Measurements from ENCODE around the gene ZNF462. TPM values are rescaled to one million over a fixed set of nuclear protein-coding genes. Genes with fewer than 3 reads are reported as not detected.
A peak's percentile ranks its signal among the peaks of the same experiment; 100 is the strongest.

ZNF462 gene
- total RNA-seq, 1 donor = 9.8 TPM

DNA sequence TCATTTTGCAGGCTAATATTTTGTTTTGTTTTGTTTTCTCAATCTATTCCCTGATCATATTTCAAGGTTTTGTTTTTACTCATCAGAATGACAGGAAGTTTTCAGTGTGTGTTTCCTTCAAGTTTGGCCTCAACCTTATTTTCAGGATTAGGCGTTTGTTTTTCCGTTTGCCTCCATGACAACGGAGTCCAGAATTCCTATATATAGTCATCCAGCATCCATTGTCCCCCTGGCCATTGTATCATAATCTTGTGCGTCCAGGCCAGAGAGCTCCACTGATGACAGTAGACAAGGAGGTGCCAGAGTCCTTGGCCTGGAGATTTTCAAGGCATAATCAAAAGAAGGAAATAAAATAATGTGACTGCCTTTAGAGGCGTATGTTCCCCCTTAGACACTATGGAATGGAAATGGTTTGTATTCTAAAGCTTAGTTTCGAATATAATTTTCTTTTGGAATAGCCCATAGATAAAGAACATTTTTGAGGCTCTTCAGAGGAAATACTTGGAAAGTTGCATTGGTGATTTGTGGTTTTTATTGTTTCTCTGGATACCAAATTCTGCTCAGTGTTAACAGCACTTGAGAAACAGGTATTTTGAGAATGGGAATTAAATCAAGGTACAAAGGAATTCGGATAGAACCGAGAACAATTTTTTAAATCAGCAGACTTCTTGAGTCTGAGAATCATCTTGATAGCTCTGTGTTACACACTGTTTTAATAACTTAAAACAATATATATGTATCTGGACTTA, 99.8 kb downstream of the ZNF462 start:
- no peaks in the 10 kb centered on the region for H3K36me3 ChIP-seq (ENCODE audit: insufficient read depth, low read length)
- TF ChIP-seq, protein P1, sequence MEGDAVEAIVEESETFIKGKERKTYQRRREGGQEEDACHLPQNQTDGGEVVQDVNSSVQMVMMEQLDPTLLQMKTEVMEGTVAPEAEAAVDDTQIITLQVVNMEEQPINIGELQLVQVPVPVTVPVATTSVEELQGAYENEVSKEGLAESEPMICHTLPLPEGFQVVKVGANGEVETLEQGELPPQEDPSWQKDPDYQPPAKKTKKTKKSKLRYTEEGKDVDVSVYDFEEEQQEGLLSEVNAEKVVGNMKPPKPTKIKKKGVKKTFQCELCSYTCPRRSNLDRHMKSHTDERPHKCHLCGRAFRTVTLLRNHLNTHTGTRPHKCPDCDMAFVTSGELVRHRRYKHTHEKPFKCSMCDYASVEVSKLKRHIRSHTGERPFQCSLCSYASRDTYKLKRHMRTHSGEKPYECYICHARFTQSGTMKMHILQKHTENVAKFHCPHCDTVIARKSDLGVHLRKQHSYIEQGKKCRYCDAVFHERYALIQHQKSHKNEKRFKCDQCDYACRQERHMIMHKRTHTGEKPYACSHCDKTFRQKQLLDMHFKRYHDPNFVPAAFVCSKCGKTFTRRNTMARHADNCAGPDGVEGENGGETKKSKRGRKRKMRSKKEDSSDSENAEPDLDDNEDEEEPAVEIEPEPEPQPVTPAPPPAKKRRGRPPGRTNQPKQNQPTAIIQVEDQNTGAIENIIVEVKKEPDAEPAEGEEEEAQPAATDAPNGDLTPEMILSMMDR (IDR thresholded peaks at IDR 0.05; ENCODE audit: extremely low read depth, low read depth, low read length) = no peak
- peak overlapping the region; percentile 8 for H3K4me2 ChIP-seq (ENCODE audit: insufficient read depth, low read length)
- H3K9me3 ChIP-seq (ENCODE audit: low read depth, low read length) = no peaks in the 10 kb centered on the region
- no peaks in the 10 kb centered on the region for H3K79me2 ChIP-seq (ENCODE audit: insufficient read depth, low read length)
- no peak for DNase-seq (ENCODE audit: insufficient read length, low spot score, missing footprints)
- H3K27me3 ChIP-seq (ENCODE audit: insufficient read depth, low read length) = no peaks in the 10 kb centered on the region
- peaks cover 34% of the 10 kb centered on the region for H3K4me1 ChIP-seq (ENCODE audit: insufficient read depth, low read length)
- no peaks in the 10 kb centered on the region for H4K20me1 ChIP-seq (ENCODE audit: insufficient read depth, low read length)
- H2AFZ ChIP-seq (ENCODE audit: low read length) = no peak overlapping the region
- H3K4me3 ChIP-seq (ENCODE audit: insufficient read depth, low read length) = no peak overlapping the region
- peak overlapping the region; percentile 52 for H3K27ac ChIP-seq (ENCODE audit: low read depth, low read length)

- Histone ChIP-seq H3K79me2 (ENCODE audit: insufficient read depth, low read length) (no peaks in the 10 kb centered on the region), H3K36me3 (ENCODE audit: insufficient read depth, low read length) (no peaks in the 10 kb centered on the region), H3K9me3 (ENCODE audit: low read depth, low read length) (no peaks in the 10 kb centered on the region), H3K27me3 (ENCODE audit: insufficient read depth, low read length) (no peaks in the 10 kb centered on the region), H3K4me1 (ENCODE audit: insufficient read depth, low read length) (peaks cover 27% of the 10 kb centered on the region), H2AFZ (ENCODE audit: low read length) (no peak overlapping the region), H4K20me1 (ENCODE audit: insufficient read depth, low read length) (no peaks in the 10 kb centered on the region), H3K4me3 (ENCODE audit: insufficient read depth, low read length) (no peak overlapping the region), H3K4me2 (ENCODE audit: insufficient read depth, low read length) (no peak overlapping the region), H3K27ac (ENCODE audit: low read depth, low read length) (no peak overlapping the region)
- TF ChIP-seq, protein P1 (IDR thresholded peaks at IDR 0.05; ENCODE audit: extremely low read depth, low read depth, low read length) = no peak
- DNase-seq (ENCODE audit: insufficient read length, low spot score, missing footprints) = no peak
Measured at GRCh38 chr9:106963684-106964083, 100.7 kb downstream of the ZNF462 start.

DNA sequence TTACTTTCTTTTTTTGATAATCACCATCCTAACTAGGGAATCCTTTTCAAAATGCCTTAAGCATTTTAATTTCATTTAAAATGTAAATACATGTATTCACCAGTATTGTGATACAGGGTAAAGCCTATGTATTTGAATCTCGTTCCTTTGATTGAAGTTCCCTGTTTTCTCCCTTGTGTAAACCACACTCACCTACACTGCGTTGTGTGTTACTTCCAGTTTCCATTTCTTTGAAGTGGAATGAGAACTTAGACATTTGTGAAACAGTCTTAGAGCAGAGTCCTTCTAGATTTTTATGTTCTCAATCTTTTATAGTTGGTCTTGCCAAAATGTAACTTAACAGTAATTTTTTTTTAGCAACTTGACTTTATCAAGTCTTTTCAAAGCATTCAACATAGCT, 101.4 kb downstream of the ZNF462 start:
- Histone ChIP-seq H3K79me2 (ENCODE audit: insufficient read depth, low read length) (no peaks in the 10 kb centered on the region), H3K4me1 (ENCODE audit: insufficient read depth, low read length) (peaks cover 20% of the 10 kb centered on the region), H3K36me3 (ENCODE audit: insufficient read depth, low read length) (no peaks in the 10 kb centered on the region), H3K4me2 (ENCODE audit: insufficient read depth, low read length) (no peak overlapping the region), H3K27ac (ENCODE audit: low read depth, low read length) (no peak overlapping the region), H2AFZ (ENCODE audit: low read length) (no peak overlapping the region), H3K4me3 (ENCODE audit: insufficient read depth, low read length) (no peak overlapping the region), H3K9me3 (ENCODE audit: low read depth, low read length) (no peaks in the 10 kb centered on the region), H4K20me1 (ENCODE audit: insufficient read depth, low read length) (no peaks in the 10 kb centered on the region), H3K27me3 (ENCODE audit: insufficient read depth, low read length) (no peaks in the 10 kb centered on the region)
- DNase-seq (ENCODE audit: insufficient read length, low spot score, missing footprints) = no peak
- TF ChIP-seq, protein P1 (IDR thresholded peaks at IDR 0.05; ENCODE audit: extremely low read depth, low read depth, low read length) = no peak

DNA sequence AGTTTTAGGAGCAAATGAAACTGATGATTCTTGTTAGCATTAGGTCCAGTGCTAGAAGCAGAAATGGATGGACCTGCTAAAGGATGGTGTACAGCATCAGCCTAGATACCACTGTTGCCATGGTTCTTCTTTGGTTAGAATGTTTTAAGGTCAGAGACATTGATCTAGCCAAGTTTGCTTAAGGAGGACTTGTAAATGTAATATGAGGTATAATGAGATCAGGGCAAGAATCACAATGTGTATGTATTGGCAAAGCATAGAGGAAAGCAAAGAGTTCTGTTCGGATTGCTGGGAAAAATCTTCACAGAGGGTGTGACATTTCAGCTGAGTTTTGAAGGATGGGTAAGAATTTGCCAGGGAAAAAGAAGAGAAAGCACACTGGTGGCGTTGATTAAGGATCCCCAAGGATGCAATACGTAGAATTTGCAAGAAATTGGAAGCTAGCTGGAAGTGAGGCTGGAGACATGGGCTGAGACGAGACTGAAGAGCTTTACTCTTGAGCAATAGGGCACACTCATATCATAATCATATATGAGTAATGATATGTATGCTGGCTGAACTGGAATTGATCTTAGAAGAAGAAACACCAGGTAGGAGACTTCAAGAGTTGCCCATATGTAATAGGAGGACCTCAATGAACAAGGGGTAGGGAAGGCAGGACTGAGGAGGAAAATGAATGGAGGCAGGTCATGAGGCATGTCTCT, 102.0 kb downstream of the ZNF462 start:
- H3K27ac ChIP-seq (ENCODE audit: low read depth, low read length) = no peak overlapping the region
- H3K36me3 ChIP-seq (ENCODE audit: insufficient read depth, low read length) = no peaks in the 10 kb centered on the region
- H3K9me3 ChIP-seq (ENCODE audit: low read depth, low read length) = no peaks in the 10 kb centered on the region
- no peak overlapping the region for H2AFZ ChIP-seq (ENCODE audit: low read length)
- DNase-seq (ENCODE audit: insufficient read length, low spot score, missing footprints) = no peak
- TF ChIP-seq, protein P1 (IDR thresholded peaks at IDR 0.05; ENCODE audit: extremely low read depth, low read depth, low read length) = no peak
- no peak overlapping the region for H3K4me2 ChIP-seq (ENCODE audit: insufficient read depth, low read length)
- no peaks in the 10 kb centered on the region for H3K79me2 ChIP-seq (ENCODE audit: insufficient read depth, low read length)
- no peak overlapping the region for H3K4me3 ChIP-seq (ENCODE audit: insufficient read depth, low read length)
- no peaks in the 10 kb centered on the region for H4K20me1 ChIP-seq (ENCODE audit: insufficient read depth, low read length)
- H3K27me3 ChIP-seq (ENCODE audit: insufficient read depth, low read length) = no peaks in the 10 kb centered on the region
- H3K4me1 ChIP-seq (ENCODE audit: insufficient read depth, low read length) = peaks cover 20% of the 10 kb centered on the region
